GM23248 (cell line): ENCODE results near the gene RIC8A. TPM values are rescaled to one million over a fixed set of nuclear protein-coding genes. Genes with fewer than 3 reads are reported as not detected.
A peak's percentile ranks its signal among the peaks of the same experiment; 100 is the strongest.

Experiments used
- DNase-seq: peaks from one replicate; pipeline ENCODE4 v3.0.0-alpha.2; 2015
- H2AFZ ChIP-seq: fragments of 200-600 bp; sonication (generic); 2 replicates; pipeline ENCODE4 v1.6.1; 2016; ENCODE audit warnings: antibody characterized with exemption
- H3F3A ChIP-seq: fragments of 200-600 bp; sonication (generic); 2 replicates; pipeline ENCODE4 v1.6.1; 2016; ENCODE audit warnings: mild to moderate bottlenecking, antibody characterized with exemption, mixed run types; ENCODE audit not compliant: insufficient read depth
- H3K27ac ChIP-seq: fragments of 200-600 bp; sonication (generic); 2 replicates; pipeline ENCODE4 v1.5.1; 2016; ENCODE audit warnings: mild to moderate bottlenecking
- H3K27me3 ChIP-seq: fragments of 200-600 bp; sonication (generic); replicated peaks from 2 replicates; pipeline ENCODE4 v1.6.1; 2016; ENCODE audit warnings: mild to moderate bottlenecking; ENCODE audit not compliant: insufficient read depth
- H3K36me3 ChIP-seq: fragments of 200-600 bp; sonication (generic); 2 replicates; pipeline ENCODE4 v1.6.1; 2016; ENCODE audit warnings: low read depth, mild to moderate bottlenecking
- H3K4me1 ChIP-seq: fragments of 200-600 bp; sonication (generic); 2 replicates; pipeline ENCODE4 v1.6.1; 2016; ENCODE audit warnings: mild to moderate bottlenecking; ENCODE audit not compliant: insufficient read depth
- H3K4me2 ChIP-seq: fragments of 200-600 bp; sonication (generic); one replicate; pipeline ENCODE4 v1.6.1; 2016; ENCODE audit warnings: mild to moderate bottlenecking; ENCODE audit not compliant: unreplicated experiment
- H3K4me3 ChIP-seq: fragments of 200-600 bp; sonication (generic); 2 replicates; pipeline ENCODE4 v1.5.1; 2016; ENCODE audit warnings: mild to moderate bottlenecking
- H3K79me2 ChIP-seq: fragments of 200-600 bp; sonication (generic); 2 replicates; pipeline ENCODE4 v1.6.1; 2016; ENCODE audit warnings: mild to moderate bottlenecking; ENCODE audit not compliant: insufficient read depth
- H3K9ac ChIP-seq: fragments of 200-600 bp; sonication (generic); 2 replicates; pipeline ENCODE4 v1.6.1; 2016; ENCODE audit warnings: mild to moderate bottlenecking
- H3K9me2 ChIP-seq: fragments of 200-600 bp; sonication (generic); 2 replicates; pipeline ENCODE4 v1.6.1; 2016; ENCODE audit warnings: mixed run types, mild to moderate bottlenecking, moderate library complexity; ENCODE audit not compliant: insufficient read depth
- H3K9me3 ChIP-seq: fragments of 200-600 bp; sonication (generic); one replicate; pipeline ENCODE4 v1.6.1; 2017; ENCODE audit warnings: low read depth
- H4K20me1 ChIP-seq: fragments of 200-600 bp; sonication (generic); 2 replicates; pipeline ENCODE4 v1.6.0; 2016; ENCODE audit not compliant: insufficient read depth
- EZH2 ChIP-seq: fragments of 200-600 bp; sonication (generic); IDR thresholded peaks from 2 replicates; pipeline ENCODE4 v1.6.1; 2018; ENCODE audit warnings: antibody characterized with exemption, mild to moderate bottlenecking; ENCODE audit not compliant: insufficient read depth, poor library complexity, severe bottlenecking
- EZH2phosphoT487 ChIP-seq: fragments of 200-600 bp; sonication (generic); IDR thresholded peaks from 2 replicates; pipeline ENCODE4 v1.6.1; 2018; ENCODE audit warnings: antibody characterized with exemption, moderate library complexity, mild to moderate bottlenecking, low read depth; ENCODE audit not compliant: insufficient read depth
- WGBS, 2 experiments: methylation state at CpG; one replicate each; pipeline ENCODE4 v1.1.6; 2015 to 2017; ENCODE audit warnings: low lambda C conversion rate in 2 of 2, low coverage in 1 of 2; ENCODE audit errors: missing lambda C conversion rate in 2 of 2; 5-methylcytosine and 5-hydroxymethylcytosine counted together
- in situ Hi-C: fragments of 300-500 bp; cut with MboI; formaldehyde crosslinking; loops from 2 replicates; pipeline ENCODE4 v1.15.0; 2020
- polyA plus RNA-seq: library from polyadenylated mRNA; unstranded; fragments of >200 nt; fragmentation: Nextera tagmentation; extraction: Ambion mirVana; gene quantifications from 2 replicates; pipeline ENCODE4 v1.2.1, GENCODE V29; 2016
- total RNA-seq: library from RNA; depleted of rRNA; stranded (reverse); fragments of >200 nt; shearing (Covaris generic); gene quantifications from 2 replicates; pipeline ENCODE4 v1.2.3, GENCODE V29; 2014

The RIC8A gene
- total and polyA plus RNA-seq, 2 experiments from 2014 or later = 132 to 220 TPM

- no peaks in the 10 kb centered on the region for H3K9me3 ChIP-seq
- H3K4me3 ChIP-seq = no peak overlapping the region
- H3K27me3 ChIP-seq = no peaks in the 10 kb centered on the region
- H4K20me1 ChIP-seq = no peaks in the 10 kb centered on the region
- peaks cover 51% of the 10 kb centered on the region for H3K36me3 ChIP-seq
- peaks cover 39% of the 10 kb centered on the region for H3F3A ChIP-seq
- no peak for DNase-seq
- peaks cover 20% of the 10 kb centered on the region for H3K4me1 ChIP-seq
- H2AFZ ChIP-seq = no peak overlapping the region
- no peak overlapping the region for H3K27ac ChIP-seq
- H3K4me2 ChIP-seq = no peak overlapping the region
- peak overlapping the region; percentile 99 for H3K9ac ChIP-seq
- WGBS, 2 experiments = 81 to 83% methylated on average over 16 to 17 of the region's 17 CpGs
- TF ChIP-seq EZH2 = no peak
- TF ChIP-seq EZH2phosphoT487 = no peak
- in situ Hi-C loops = no loop called here
- H3K79me2 ChIP-seq = peaks cover 56% of the 10 kb centered on the region
- no peaks in the 10 kb centered on the region for H3K9me2 ChIP-seq
Measured at GRCh38 chr11:212150-213100, 4.9 kb downstream of the RIC8A start.

DNA sequence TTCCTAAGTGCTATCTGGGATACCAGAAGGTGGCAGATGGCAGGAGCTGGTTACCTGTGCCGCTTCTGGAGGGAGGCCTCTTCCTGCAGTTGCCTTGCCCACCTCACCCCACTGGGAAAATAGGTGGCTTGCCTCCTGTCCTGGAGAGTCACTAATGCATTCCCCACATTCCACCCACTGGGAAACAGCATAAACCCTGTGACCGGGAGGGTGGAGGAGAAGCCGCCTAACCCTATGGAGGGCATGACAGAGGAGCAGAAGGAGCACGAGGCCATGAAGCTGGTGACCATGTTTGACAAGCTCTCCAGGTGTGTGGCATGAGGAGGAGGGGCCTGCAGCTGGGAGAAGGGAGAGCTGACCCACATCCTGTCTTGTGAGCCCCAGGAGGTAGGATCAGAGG lies 5.6 kb downstream of the RIC8A start:
- WGBS, 2 experiments = 61 to 74% methylated on average over 4 of the region's 4 CpGs
- H4K20me1 ChIP-seq = no peaks in the 10 kb centered on the region
- H3F3A ChIP-seq = peaks cover 42% of the 10 kb centered on the region
- H3K9me2 ChIP-seq = no peaks in the 10 kb centered on the region
- peaks cover 54% of the 10 kb centered on the region for H3K79me2 ChIP-seq
- no peak for TF ChIP-seq EZH2
- no peak for TF ChIP-seq EZH2phosphoT487
- no peak overlapping the region for H2AFZ ChIP-seq
- H3K9me3 ChIP-seq = no peaks in the 10 kb centered on the region
- in situ Hi-C loops = no loop called here
- DNase-seq = no peak
- H3K27me3 ChIP-seq = no peaks in the 10 kb centered on the region
- H3K36me3 ChIP-seq = peaks cover 51% of the 10 kb centered on the region
- H3K27ac ChIP-seq = no peak overlapping the region
- peaks cover 20% of the 10 kb centered on the region for H3K4me1 ChIP-seq
- H3K4me3 ChIP-seq = no peak overlapping the region
- no peak overlapping the region for H3K9ac ChIP-seq
- H3K4me2 ChIP-seq = no peak overlapping the region

GRCh38 chr11:214083-214482 lies 6.6 kb downstream of the RIC8A start:
- peaks cover 20% of the 10 kb centered on the region for H3K4me1 ChIP-seq
- no peak overlapping the region for H3K27ac ChIP-seq
- H3K9ac ChIP-seq = no peak overlapping the region
- no peak for DNase-seq
- no peak overlapping the region for H2AFZ ChIP-seq
- H3F3A ChIP-seq = peaks cover 39% of the 10 kb centered on the region
- no peaks in the 10 kb centered on the region for H4K20me1 ChIP-seq
- H3K4me3 ChIP-seq = no peak overlapping the region
- no peaks in the 10 kb centered on the region for H3K27me3 ChIP-seq
- no peaks in the 10 kb centered on the region for H3K9me2 ChIP-seq
- TF ChIP-seq EZH2 (no peak), EZH2phosphoT487 (no peak)
- no peak overlapping the region for H3K4me2 ChIP-seq
- peaks cover 48% of the 10 kb centered on the region for H3K79me2 ChIP-seq
- in situ Hi-C loops = no loop called here
- peaks cover 51% of the 10 kb centered on the region for H3K36me3 ChIP-seq
- H3K9me3 ChIP-seq = no peaks in the 10 kb centered on the region
- WGBS, 2 experiments = 77 to 79% methylated on average over 6 to 7 of the region's 7 CpGs

DNA sequence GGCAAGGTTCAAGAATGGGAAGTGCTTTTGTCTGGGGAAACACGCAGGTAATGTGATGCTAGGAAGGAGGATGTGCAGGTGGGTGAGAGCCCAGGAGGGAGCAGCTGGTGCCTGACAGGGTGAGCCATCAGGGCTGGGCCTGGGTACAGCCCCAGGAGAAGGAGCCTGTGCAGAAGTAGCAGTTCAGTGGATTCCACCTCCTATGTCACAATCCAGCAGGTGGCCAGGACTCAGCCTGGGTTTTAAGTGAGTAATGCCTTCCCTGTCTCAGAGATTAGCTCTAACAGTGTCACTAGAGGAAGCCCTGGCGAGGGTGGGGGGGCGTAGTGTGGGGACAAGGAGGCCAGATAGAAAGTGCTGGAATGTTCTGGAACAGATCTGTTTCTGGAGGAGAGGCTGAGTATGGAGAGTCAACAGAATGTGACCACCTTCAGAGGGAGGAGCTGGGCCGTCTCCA lies 8.1 kb downstream of the RIC8A start:
- Histone ChIP-seq H3K9ac (no peak overlapping the region), H3K27ac (0 out of 2 replicates have a peak overlapping the region, but pooled peaks have one; percentile 1), H3F3A (peaks cover 34% of the 10 kb centered on the region), H3K9me2 (no peaks in the 10 kb centered on the region), H3K79me2 (peaks cover 33% of the 10 kb centered on the region), H2AFZ (no peak overlapping the region), H3K4me2 (no peak overlapping the region), H3K4me1 (peaks cover 11% of the 10 kb centered on the region), H3K4me3 (no peak overlapping the region), H3K9me3 (no peaks in the 10 kb centered on the region), H4K20me1 (no peaks in the 10 kb centered on the region), H3K27me3 (no peaks in the 10 kb centered on the region), H3K36me3 (peaks cover 48% of the 10 kb centered on the region)
- peak; percentile 36 for DNase-seq
- 75 to 81% methylated on average over 4 of the region's 4 CpGs for WGBS, 2 experiments
- TF ChIP-seq EZH2 (no peak), EZH2phosphoT487 (no peak)
- in situ Hi-C loops = no loop called here
